Liver (tissue), 9 donors: ENCODE results near the gene MRPL40. TPM values are rescaled to one million over a fixed set of nuclear protein-coding genes. Genes with fewer than 3 reads are reported as not detected.

Source experiments
- DNase-seq: peaks from one replicate; pipeline ENCODE4 v3.0.0-alpha.2; 2017; ENCODE audit warnings: low spot score
- H3K27ac ChIP-seq, 2 donors: one replicate each; pipeline ENCODE4 v1.7.0; 2013; ENCODE audit warnings: inconsistent platforms in 2 of 2, low read length in 2 of 2, control low read depth in 1 of 2, low read depth in 1 of 2, mild to moderate bottlenecking in 1 of 2
- H3K27me3 ChIP-seq, 4 donors: one replicate each; pipeline versions ENCODE4 v1.6.1 to v1.7.0; 2013; ENCODE audit warnings: low read length in 3 of 4, inconsistent platforms in 1 of 4, mild to moderate bottlenecking in 1 of 4, moderate library complexity in 1 of 4; ENCODE audit not compliant: control insufficient read depth in 4 of 4, insufficient read depth in 4 of 4
- H3K36me3 ChIP-seq, 4 donors: one replicate each; pipeline versions ENCODE4 v1.6.1 to v1.7.0; 2013; ENCODE audit warnings: low read length in 3 of 4, mild to moderate bottlenecking in 3 of 4, low read depth in 1 of 4, moderate library complexity in 1 of 4; ENCODE audit not compliant: control insufficient read depth in 4 of 4, insufficient read depth in 3 of 4
- H3K4me1 ChIP-seq, 4 donors: one replicate each; pipeline versions ENCODE4 v1.6.1 to v1.7.0; 2013; ENCODE audit warnings: low read length in 3 of 4, mild to moderate bottlenecking in 3 of 4, moderate library complexity in 1 of 4; ENCODE audit not compliant: control insufficient read depth in 4 of 4, insufficient read depth in 4 of 4
- H3K4me3 ChIP-seq, 3 donors: one replicate each; pipeline versions ENCODE4 v1.6.1 to v1.7.0; 2013; ENCODE audit warnings: low read length in 3 of 3, control low read depth in 1 of 3, low read depth in 1 of 3, mild to moderate bottlenecking in 1 of 3
- H3K9ac ChIP-seq, 2 donors: one replicate each; pipeline ENCODE4 v1.7.0; 2013; ENCODE audit warnings: low read length in 2 of 2, mild to moderate bottlenecking in 2 of 2, moderate library complexity in 2 of 2, control low read depth in 1 of 2, low read depth in 1 of 2
- H3K9me3 ChIP-seq, 4 donors: one replicate each; pipeline versions ENCODE4 v1.6.1 to v1.7.0; 2013; ENCODE audit warnings: low read length in 3 of 4; ENCODE audit not compliant: control insufficient read depth in 4 of 4
- ATF3 ChIP-seq: IDR thresholded peaks from 2 replicates; pipeline ENCODE4 v1.6.1; 2016; ENCODE audit warnings: antibody characterized with exemption
- CTCF ChIP-seq: fragments of 150-350 bp; IDR thresholded peaks from 2 replicates; pipeline ENCODE4 v1.5.1; 2017; ENCODE audit warnings: improper control_type of control experiment, low read depth, low read length; ENCODE audit not compliant: missing input control
- FOXA2 ChIP-seq: IDR thresholded peaks from 2 replicates; pipeline ENCODE4 v1.6.1; 2016; ENCODE audit warnings: antibody characterized with exemption
- JUND ChIP-seq, 2 donors: IDR thresholded peaks; 2 replicates each; pipeline ENCODE4 v1.6.1; 2016; ENCODE audit warnings: antibody characterized with exemption in 2 of 2
- MAX ChIP-seq: IDR thresholded peaks from 2 replicates; pipeline ENCODE4 v1.6.1; 2016; ENCODE audit warnings: antibody characterized with exemption
- RAD21 ChIP-seq, 2 donors: IDR thresholded peaks; 2 replicates each; pipeline ENCODE4 v1.6.1; 2016; ENCODE audit warnings: antibody characterized with exemption in 2 of 2, mild to moderate bottlenecking in 2 of 2
- REST ChIP-seq: IDR thresholded peaks from 2 replicates; pipeline ENCODE4 v1.6.1; 2016; ENCODE audit warnings: antibody characterized with exemption, mild to moderate bottlenecking
- SP1 ChIP-seq: IDR thresholded peaks from 2 replicates; pipeline ENCODE4 v1.6.1; 2018; ENCODE audit warnings: antibody characterized with exemption, mild to moderate bottlenecking
- TAF1 ChIP-seq: conservative IDR thresholded peaks from 2 replicates; pipeline ENCODE4 v1.6.1; 2016; ENCODE audit warnings: antibody characterized with exemption, mild to moderate bottlenecking
- WGBS: extraction: QIAGEN DNeasy Blood & Tissue Kit; methylation state at CpG from one replicate; pipeline ENCODE4 v1.1.7; 2013; 5-methylcytosine and 5-hydroxymethylcytosine counted together
- polyA plus RNA-seq, 2 donors: library from polyadenylated mRNA; stranded (reverse) in 1 of 2; unstranded in 1 of 2; fragments of 200-250 nt in 1 of 2; fragments of >200 nt in 1 of 2; fragmentation: Nextera tagmentation in 1 of 2; extraction: Ambion mirVana in 1 of 2; gene quantifications; one replicate each; pipeline versions ENCODE4 v1.2.1 to v1.2.3, GENCODE V29; 2013 to 2015
- total RNA-seq, 2 donors: library from RNA; depleted of rRNA; stranded (reverse); fragments of >200 nt; gene quantifications; one replicate each; pipeline ENCODE4 v1.2.3, GENCODE V29; 2014
- donor health status: healthy.
- donor health status: healthy.
- donor health status: healthy.
- donor health status: healthy.
- donor health status: healthy.

The MRPL40 gene
- total and polyA plus RNA-seq, 4 donors, result 11.3 to 52.0 (median 27.7) TPM

- TF ChIP-seq TAF1, result no peak
- TF ChIP-seq FOXA2, result no peak
Measured at GRCh38 chr22:19412478-19412877, 19.9 kb upstream of the MRPL40 start (continued).

- Histone ChIP-seq H3K9ac (no peak overlapping the region), H3K9me3 (no peaks in the 10 kb centered on the region), H3K27ac (no peak overlapping the region), H3K36me3 (peaks cover 6 to 20% (median 13%) of the 10 kb centered on the region in 4 donors), H3K4me3 (no peak overlapping the region), H3K4me1 (peaks cover 0 to 2% (median 0%) of the 10 kb centered on the region in 4 donors), H3K27me3 (no peaks in the 10 kb centered on the region)
- TF ChIP-seq MAX (no peak), TAF1 (no peak)
- 91% methylated on average over 4 of the region's 4 CpGs for WGBS
- no peak for DNase-seq
Measured at GRCh38 chr22:19412923-19413322, 19.4 kb upstream of the MRPL40 start.

- WGBS, result 76% methylated on average over 5 of the region's 5 CpGs
- Histone ChIP-seq H3K36me3 (no peaks in the 10 kb centered on the region), H3K9ac (no peak overlapping the region), H3K27me3 (no peaks in the 10 kb centered on the region), H3K4me1 (peaks cover 3 to 23% (median 12%) of the 10 kb centered on the region in 4 donors), H3K9me3 (no peaks in the 10 kb centered on the region), H3K4me3 (no peak overlapping the region), H3K27ac (no peak overlapping the region)
- no peak for TF ChIP-seq MAX
- TF ChIP-seq ATF3, result no peak
- TF ChIP-seq REST, result no peak
- TF ChIP-seq RAD21 (IDR thresholded peaks at IDR 0.05), result no peak
- TF ChIP-seq CTCF, result no peak
- no peak for TF ChIP-seq SP1
- no peak for TF ChIP-seq JUND (IDR thresholded peaks at IDR 0.05)
- no peak for DNase-seq
Measured at GRCh38 chr22:19419086-19419463, 13.3 kb upstream of the MRPL40 start.
